HepG2 (cell line): ENCODE data around the gene SLC38A3. TPM values are rescaled to one million over a fixed set of nuclear protein-coding genes. Genes with fewer than 3 reads are reported as not detected.
A peak's percentile ranks its signal among the peaks of the same experiment; 100 is the strongest.

ENCODE experiments used
- GABPB1 ChIP-seq: IDR thresholded peaks from 2 replicates; pipeline ENCODE4 v1.6.1; 2016; ENCODE audit warnings: mild to moderate bottlenecking, missing genetic modification reagents, moderate library complexity, missing compliant biosample characterization
- MAF1 ChIP-seq: sonication (generic); formaldehyde crosslinking; IDR thresholded peaks from 2 replicates; pipeline ENCODE4 v1.5.0; 2020; ENCODE audit warnings: missing genetic modification reagents, borderline replicate concordance
- MAZ ChIP-seq, 2 experiments: sonication (generic) in 1 of 2; formaldehyde crosslinking in 1 of 2; IDR thresholded peaks; 2 replicates each; pipeline versions ENCODE4 v1.5.0 to v1.6.1; 2012 to 2020; ENCODE audit warnings: low read depth in 2 of 2, mild to moderate bottlenecking in 2 of 2, borderline replicate concordance in 1 of 2, improper control_type of control experiment in 1 of 2, low read length in 1 of 2, missing genetic modification reagents in 1 of 2, moderate library complexity in 1 of 2
- MYC ChIP-seq: sonication (generic); formaldehyde crosslinking; IDR thresholded peaks from 2 replicates; pipeline ENCODE4 v1.9.0; 2021; ENCODE audit warnings: missing genetic modification reagents, borderline replicate concordance
- SP2 ChIP-seq: sonication (generic); formaldehyde crosslinking; IDR thresholded peaks from 2 replicates; pipeline ENCODE4 v1.5.1; 2020; ENCODE audit warnings: mild to moderate bottlenecking, missing genetic modification reagents
- SRF ChIP-seq: IDR thresholded peaks from 2 replicates; pipeline ENCODE4 v1.6.1; 2011; ENCODE audit warnings: mild to moderate bottlenecking, low read depth, low read length, moderate library complexity
- TEAD3 ChIP-seq: optimal IDR thresholded peaks from 2 replicates; pipeline ENCODE3; 2016; ENCODE audit warnings: borderline replicate concordance
- ZFP1 ChIP-seq: IDR thresholded peaks from 2 replicates; pipeline ENCODE4 v1.6.1; 2016
- ZNF136 ChIP-seq: sonication (generic); formaldehyde crosslinking; IDR thresholded peaks from 2 replicates; pipeline ENCODE4 v1.8.1; 2022; ENCODE audit warnings: low read depth, mild to moderate bottlenecking, moderate library complexity, missing genetic modification reagents
- ZNF235 ChIP-seq: sonication (generic); formaldehyde crosslinking; IDR thresholded peaks from 2 replicates; pipeline ENCODE4 v1.8.1; 2023; ENCODE audit warnings: mild to moderate bottlenecking, missing genetic modification reagents, borderline replicate concordance
- ZNF263 ChIP-seq: sonication (generic); formaldehyde crosslinking; IDR thresholded peaks from 2 replicates; pipeline ENCODE4 v1.4.0; 2020; ENCODE audit warnings: missing genetic modification reagents
- ZNF326 ChIP-seq: sonication (generic); formaldehyde crosslinking; IDR thresholded peaks from 2 replicates; pipeline ENCODE4 v1.4.0; 2020; ENCODE audit warnings: missing genetic modification reagents, borderline replicate concordance
- ZNF34 ChIP-seq: sonication (generic); formaldehyde crosslinking; IDR thresholded peaks from 2 replicates; pipeline ENCODE4 v1.4.0; 2020; ENCODE audit warnings: mild to moderate bottlenecking, missing genetic modification reagents, borderline replicate concordance
- ZNF558 ChIP-seq: sonication (generic); formaldehyde crosslinking; IDR thresholded peaks from 2 replicates; pipeline ENCODE4 v1.9.0; 2022; ENCODE audit warnings: mild to moderate bottlenecking, missing genetic modification reagents, borderline replicate concordance
- ZNF761 ChIP-seq: sonication (generic); formaldehyde crosslinking; conservative IDR thresholded peaks from 2 replicates; pipeline ENCODE4 v1.4.0; 2020; ENCODE audit warnings: mild to moderate bottlenecking, missing genetic modification reagents
- ZNF878 ChIP-seq: sonication (generic); formaldehyde crosslinking; IDR thresholded peaks from 2 replicates; pipeline ENCODE4 v1.8.1; 2023; ENCODE audit warnings: mild to moderate bottlenecking, missing genetic modification reagents, moderate library complexity
- polyA plus RNA-seq, 8 experiments: library from polyadenylated mRNA; depleted of rRNA in 3 of 8; stranded (reverse) in 7 of 8; unstranded in 1 of 8; fragments of >200 nt; fragmentation: Illumina TruSeq in 4 of 8; extraction: Trizol in 4 of 8; gene quantifications; 2 replicates each; pipeline versions ENCODE4 v1.2.1 to v1.2.3, GENCODE V29; 2011 to 2016; ENCODE audit warnings: low read depth in 4 of 8, missing spikeins in 1 of 8, mixed read lengths in 1 of 8; ENCODE audit not compliant: insufficient read depth in 1 of 8
- total RNA-seq, 5 experiments: library from RNA; depleted of rRNA; stranded (reverse); fragments of >200 nt; fragmentation: Illumina TruSeq; extraction: Trizol; gene quantifications; 2 replicates each; pipeline ENCODE4 v1.2.3, GENCODE V29; 2016; ENCODE audit warnings: low read depth in 1 of 5
- TF ChIP-seq, protein P1 (sequence below): sonication (generic); formaldehyde crosslinking; IDR thresholded peaks from 2 replicates; pipeline ENCODE4 v1.4.0; 2020; ENCODE audit warnings: mild to moderate bottlenecking, missing genetic modification reagents
- TF ChIP-seq, protein P2 (sequence below): sonication (generic); formaldehyde crosslinking; IDR thresholded peaks from 2 replicates; pipeline ENCODE4 v1.8.1; 2023; ENCODE audit warnings: missing genetic modification reagents, mild to moderate bottlenecking, borderline replicate concordance
- TF ChIP-seq, protein P3 (sequence below): sonication (generic); formaldehyde crosslinking; IDR thresholded peaks from 2 replicates; pipeline ENCODE4 v1.4.0; 2020; ENCODE audit warnings: mild to moderate bottlenecking, missing genetic modification reagents
- TF ChIP-seq, protein P4 (sequence below): IDR thresholded peaks from 2 replicates; pipeline ENCODE4 v1.6.1; 2018; ENCODE audit warnings: missing genetic modification reagents, mild to moderate bottlenecking, missing compliant biosample characterization
- TF ChIP-seq, protein P5 (sequence below): IDR thresholded peaks from 2 replicates; pipeline ENCODE4 v1.6.1; 2016; ENCODE audit warnings: low read depth

Gene SLC38A3
- total and polyA plus RNA-seq, 2 of the 13 experiments (the other 11 are each of a cell fraction or from before 2014, with no cell fraction given), result 29.8 to 164 TPM

DNA sequence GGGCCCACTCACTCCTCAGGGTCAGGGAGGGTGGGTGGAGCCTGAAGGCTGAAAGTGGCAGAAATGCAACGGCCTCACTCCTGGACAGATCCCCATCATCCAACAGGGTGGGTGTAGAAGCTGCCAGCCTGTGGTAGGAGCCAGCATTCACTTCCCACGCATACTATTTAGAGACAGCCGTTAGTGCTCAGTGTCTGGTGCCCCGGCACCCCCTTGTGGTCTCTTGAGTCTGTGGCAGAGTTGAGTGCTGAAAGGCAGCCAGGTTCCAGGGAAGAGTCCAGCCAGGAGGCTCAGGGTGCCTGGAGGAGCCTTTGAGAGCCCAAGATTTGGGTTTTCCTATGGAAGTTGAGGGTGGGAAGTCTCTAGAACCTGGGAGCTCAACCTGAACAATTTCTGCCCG, 15.8 kb upstream of the SLC38A3 start (continued):
- TF ChIP-seq, protein P1, sequence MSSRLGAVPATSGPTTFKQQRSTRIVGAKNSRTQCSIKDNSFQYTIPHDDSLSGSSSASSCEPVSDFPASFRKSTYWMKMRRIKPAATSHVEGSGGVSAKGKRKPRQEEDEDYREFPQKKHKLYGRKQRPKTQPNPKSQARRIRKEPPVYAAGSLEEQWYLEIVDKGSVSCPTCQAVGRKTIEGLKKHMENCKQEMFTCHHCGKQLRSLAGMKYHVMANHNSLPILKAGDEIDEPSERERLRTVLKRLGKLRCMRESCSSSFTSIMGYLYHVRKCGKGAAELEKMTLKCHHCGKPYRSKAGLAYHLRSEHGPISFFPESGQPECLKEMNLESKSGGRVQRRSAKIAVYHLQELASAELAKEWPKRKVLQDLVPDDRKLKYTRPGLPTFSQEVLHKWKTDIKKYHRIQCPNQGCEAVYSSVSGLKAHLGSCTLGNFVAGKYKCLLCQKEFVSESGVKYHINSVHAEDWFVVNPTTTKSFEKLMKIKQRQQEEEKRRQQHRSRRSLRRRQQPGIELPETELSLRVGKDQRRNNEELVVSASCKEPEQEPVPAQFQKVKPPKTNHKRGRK (CRISPR knock-in tag), result no peak
- TF ChIP-seq ZNF761 (CRISPR knock-in tag) (no peak), MYC (CRISPR knock-in tag) (no peak), ZNF235 (CRISPR knock-in tag) (no peak), ZNF878 (CRISPR knock-in tag) (0 out of 2 replicates have a peak, but pooled peaks have one; percentile 27), ZNF34 (CRISPR knock-in tag) (no peak), ZNF263 (CRISPR knock-in tag) (peak; percentile 58; the same call in 1 of the 2 replicates), ZNF326 (no peak), ZFP1 (CRISPR knock-in tag) (no peak), ZNF558 (CRISPR knock-in tag) (no peak), ZNF136 (CRISPR knock-in tag) (no peak), MAZ (IDR thresholded peaks at IDR 0.05; ENCODE audit: borderline replicate concordance, low read depth, low read length) (no peak), MAZ (CRISPR knock-in tag; IDR thresholded peaks at IDR 0.05; ENCODE audit: low read depth) (0 out of 2 replicates have a peak, but pooled peaks have one; percentile 2), TEAD3 (CRISPR knock-in tag) (peak; percentile 44), GABPB1 (CRISPR knock-in tag) (0 out of 2 replicates have a peak, but pooled peaks have one; percentile 22), SRF (no peak), MAF1 (CRISPR knock-in tag) (no peak), SP2 (CRISPR knock-in tag) (no peak)
- TF ChIP-seq, protein P2, sequence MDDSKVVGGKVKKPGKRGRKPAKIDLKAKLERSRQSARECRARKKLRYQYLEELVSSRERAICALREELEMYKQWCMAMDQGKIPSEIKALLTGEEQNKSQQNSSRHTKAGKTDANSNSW (CRISPR knock-in tag), result no peak
- TF ChIP-seq, protein P3, sequence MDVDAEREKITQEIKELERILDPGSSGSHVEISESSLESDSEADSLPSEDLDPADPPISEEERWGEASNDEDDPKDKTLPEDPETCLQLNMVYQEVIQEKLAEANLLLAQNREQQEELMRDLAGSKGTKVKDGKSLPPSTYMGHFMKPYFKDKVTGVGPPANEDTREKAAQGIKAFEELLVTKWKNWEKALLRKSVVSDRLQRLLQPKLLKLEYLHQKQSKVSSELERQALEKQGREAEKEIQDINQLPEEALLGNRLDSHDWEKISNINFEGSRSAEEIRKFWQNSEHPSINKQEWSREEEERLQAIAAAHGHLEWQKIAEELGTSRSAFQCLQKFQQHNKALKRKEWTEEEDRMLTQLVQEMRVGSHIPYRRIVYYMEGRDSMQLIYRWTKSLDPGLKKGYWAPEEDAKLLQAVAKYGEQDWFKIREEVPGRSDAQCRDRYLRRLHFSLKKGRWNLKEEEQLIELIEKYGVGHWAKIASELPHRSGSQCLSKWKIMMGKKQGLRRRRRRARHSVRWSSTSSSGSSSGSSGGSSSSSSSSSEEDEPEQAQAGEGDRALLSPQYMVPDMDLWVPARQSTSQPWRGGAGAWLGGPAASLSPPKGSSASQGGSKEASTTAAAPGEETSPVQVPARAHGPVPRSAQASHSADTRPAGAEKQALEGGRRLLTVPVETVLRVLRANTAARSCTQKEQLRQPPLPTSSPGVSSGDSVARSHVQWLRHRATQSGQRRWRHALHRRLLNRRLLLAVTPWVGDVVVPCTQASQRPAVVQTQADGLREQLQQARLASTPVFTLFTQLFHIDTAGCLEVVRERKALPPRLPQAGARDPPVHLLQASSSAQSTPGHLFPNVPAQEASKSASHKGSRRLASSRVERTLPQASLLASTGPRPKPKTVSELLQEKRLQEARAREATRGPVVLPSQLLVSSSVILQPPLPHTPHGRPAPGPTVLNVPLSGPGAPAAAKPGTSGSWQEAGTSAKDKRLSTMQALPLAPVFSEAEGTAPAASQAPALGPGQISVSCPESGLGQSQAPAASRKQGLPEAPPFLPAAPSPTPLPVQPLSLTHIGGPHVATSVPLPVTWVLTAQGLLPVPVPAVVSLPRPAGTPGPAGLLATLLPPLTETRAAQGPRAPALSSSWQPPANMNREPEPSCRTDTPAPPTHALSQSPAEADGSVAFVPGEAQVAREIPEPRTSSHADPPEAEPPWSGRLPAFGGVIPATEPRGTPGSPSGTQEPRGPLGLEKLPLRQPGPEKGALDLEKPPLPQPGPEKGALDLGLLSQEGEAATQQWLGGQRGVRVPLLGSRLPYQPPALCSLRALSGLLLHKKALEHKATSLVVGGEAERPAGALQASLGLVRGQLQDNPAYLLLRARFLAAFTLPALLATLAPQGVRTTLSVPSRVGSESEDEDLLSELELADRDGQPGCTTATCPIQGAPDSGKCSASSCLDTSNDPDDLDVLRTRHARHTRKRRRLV (CRISPR knock-in tag), result no peak
- TF ChIP-seq, protein P4, sequence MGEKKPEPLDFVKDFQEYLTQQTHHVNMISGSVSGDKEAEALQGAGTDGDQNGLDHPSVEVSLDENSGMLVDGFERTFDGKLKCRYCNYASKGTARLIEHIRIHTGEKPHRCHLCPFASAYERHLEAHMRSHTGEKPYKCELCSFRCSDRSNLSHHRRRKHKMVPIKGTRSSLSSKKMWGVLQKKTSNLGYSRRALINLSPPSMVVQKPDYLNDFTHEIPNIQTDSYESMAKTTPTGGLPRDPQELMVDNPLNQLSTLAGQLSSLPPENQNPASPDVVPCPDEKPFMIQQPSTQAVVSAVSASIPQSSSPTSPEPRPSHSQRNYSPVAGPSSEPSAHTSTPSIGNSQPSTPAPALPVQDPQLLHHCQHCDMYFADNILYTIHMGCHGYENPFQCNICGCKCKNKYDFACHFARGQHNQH, result peak; percentile 35; the same call in 1 of the 2 replicates
- TF ChIP-seq, protein P5, sequence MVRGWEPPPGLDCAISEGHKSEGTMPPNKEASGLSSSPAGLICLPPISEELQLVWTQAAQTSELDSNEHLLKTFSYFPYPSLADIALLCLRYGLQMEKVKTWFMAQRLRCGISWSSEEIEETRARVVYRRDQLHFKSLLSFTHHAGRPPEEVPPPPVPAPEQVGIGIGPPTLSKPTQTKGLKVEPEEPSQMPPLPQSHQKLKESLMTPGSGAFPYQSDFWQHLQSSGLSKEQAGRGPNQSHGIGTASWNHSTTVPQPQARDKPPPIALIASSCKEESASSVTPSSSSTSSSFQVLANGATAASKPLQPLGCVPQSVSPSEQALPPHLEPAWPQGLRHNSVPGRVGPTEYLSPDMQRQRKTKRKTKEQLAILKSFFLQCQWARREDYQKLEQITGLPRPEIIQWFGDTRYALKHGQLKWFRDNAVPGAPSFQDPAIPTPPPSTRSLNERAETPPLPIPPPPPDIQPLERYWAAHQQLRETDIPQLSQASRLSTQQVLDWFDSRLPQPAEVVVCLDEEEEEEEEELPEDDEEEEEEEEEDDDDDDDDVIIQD (CRISPR knock-in tag), result no peak
